COLO829 (cell line): ENCODE results near the gene DNMBP.
A peak's percentile ranks its signal among the peaks of the same experiment; 100 is the strongest.
"Not testable (repeated sequence)": the region's sequence is repeated elsewhere in the genome, so short reads cannot be mapped to it uniquely, and the experiment has no call there.

ENCODE experiments used
- DNase-seq: peaks from one replicate; pipeline ENCODE4 v3.0.0; 2012; ENCODE audit warnings: low spot score

DNMBP gene

GRCh38 chr10:100014071-100014762 lies 4.5 kb upstream of the DNMBP start:
- DNase-seq: no peak

- no peak for DNase-seq
Observed at GRCh38 chr10:100013621-100014020, 3.9 kb upstream of the DNMBP start.

- DNase-seq: not testable (repeated sequence)
Observed at GRCh38 chr10:100011906-100012305, 2.2 kb upstream of the DNMBP start.

- no peak for DNase-seq
Observed at GRCh38 chr10:100009283-100009792, 409 bp downstream of the DNMBP start.

- DNase-seq: no peak
Observed at GRCh38 chr10:100008708-100009282, 952 bp downstream of the DNMBP start.

- DNase-seq: no peak
Observed at GRCh38 chr10:100008142-100008522, 1.6 kb downstream of the DNMBP start.

- DNase-seq: no peak
Observed at GRCh38 chr10:100007231-100008141, 2.3 kb downstream of the DNMBP start.

GRCh38 chr10:100006243-100006886 lies 3.4 kb downstream of the DNMBP start:
- peak; percentile 62 for DNase-seq

- DNase-seq: no peak
Observed at GRCh38 chr10:100004805-100005510, 4.8 kb downstream of the DNMBP start.

GRCh38 chr10:100000109-100000644 lies 9.6 kb downstream of the DNMBP start:
- DNase-seq: no peak

- no peak for DNase-seq
Observed at GRCh38 chr10:99999319-100000108, 10.2 kb downstream of the DNMBP start.

GRCh38 chr10:99998889-99999288 lies 10.9 kb downstream of the DNMBP start:
- DNase-seq: no peak

- DNase-seq: peak; percentile 34
Observed at GRCh38 chr10:99996671-99997648, 12.8 kb downstream of the DNMBP start.

GRCh38 chr10:99995713-99996112 lies 14.0 kb downstream of the DNMBP start:
- no peak for DNase-seq

- no peak for DNase-seq
Observed at GRCh38 chr10:99995269-99995668, 14.5 kb downstream of the DNMBP start.

GRCh38 chr10:99994801-99995200 lies 14.9 kb downstream of the DNMBP start:
- DNase-seq: no peak

GRCh38 chr10:99993701-99994689 lies 15.8 kb downstream of the DNMBP start:
- peak; percentile 88 for DNase-seq

GRCh38 chr10:99985637-99986036 lies 24.1 kb downstream of the DNMBP start:
- not testable (repeated sequence) for DNase-seq
